Measurements from ENCODE around the gene SCO2. TPM values are rescaled to one million over a fixed set of nuclear protein-coding genes. Genes with fewer than 3 reads are reported as not detected.

SCO2 gene
- total RNA-seq, 1 donor from 2014 or later: 14.8 TPM

DNA sequence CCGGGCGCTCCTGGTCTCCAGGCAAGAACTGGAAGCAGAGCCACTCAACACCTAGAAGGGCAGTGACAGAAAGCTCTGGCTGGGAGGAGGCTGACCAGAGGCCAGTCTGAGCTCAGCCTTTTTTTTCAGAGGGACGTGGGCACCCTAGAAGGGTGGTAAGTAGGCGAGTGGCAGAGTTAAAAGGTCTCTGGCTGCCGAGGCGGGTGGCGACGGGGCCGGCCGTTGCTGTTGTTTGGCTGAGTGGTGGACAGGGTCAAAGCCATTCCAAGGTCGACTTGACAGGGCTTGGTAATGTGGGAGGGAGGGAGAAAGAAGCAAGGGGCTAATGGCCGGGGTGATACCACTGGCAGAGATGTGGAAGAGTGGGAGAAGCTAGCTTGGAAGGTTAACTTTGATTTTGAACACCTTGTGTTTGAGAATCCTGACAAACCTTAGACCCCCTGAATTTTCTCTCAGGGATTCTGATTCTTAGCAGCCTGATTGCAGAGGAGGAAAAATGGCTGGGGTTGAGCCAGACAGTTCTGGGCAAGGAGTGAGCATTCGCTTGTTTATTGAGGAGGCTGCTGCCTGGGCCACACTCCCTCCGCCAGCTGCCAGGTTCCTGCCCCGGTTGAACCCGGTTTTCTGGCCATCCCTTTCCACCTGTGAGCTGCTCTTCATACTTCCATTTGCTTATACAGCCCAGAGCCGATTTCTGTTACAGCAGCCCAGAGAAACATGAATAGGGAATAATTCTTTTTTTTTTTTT, 38.2 kb upstream of the SCO2 start:
- Mint-ChIP-seq H3K27me3 (ENCODE audit: insufficient read depth) (peaks cover 9% of the 10 kb centered on the region), H3K9me3 (no peaks in the 10 kb centered on the region), H3K4me1 (ENCODE audit: low read depth) (peaks cover 20% of the 10 kb centered on the region), H3K36me3 (ENCODE audit: low read depth) (peaks cover 4% of the 10 kb centered on the region), H3K4me3 (peak overlapping the region; percentile 88), H3K27ac (peak overlapping the region; percentile 77)
- intact Hi-C loops (cut with micrococcal nuclease): loop anchor here (1.0 to 2.0 kb wide), 4 partner anchors 19 to 95 kb away; partner anchors contain the start of genes CHKB and NCAPH2
- no peak for DNase-seq (ENCODE audit: low spot score)

GRCh38 chr22:50562523-50563412, 37.4 kb upstream of the SCO2 start, which contains the start of gene SYCE3:
TSS of gene SYCE3 (minus strand) at chr22:50562919. CDS start at chr22:50556405, 6,514 bp downstream.
- peak; percentile 98 for DNase-seq (ENCODE audit: low spot score)
- intact Hi-C loops (cut with micrococcal nuclease): loop anchor here (1.0 to 2.0 kb wide), 5 partner anchors 14 to 94 kb away; partner anchors contain the start of genes CHKB and NCAPH2
- Mint-ChIP-seq H3K36me3 (ENCODE audit: low read depth) (peaks cover 2% of the 10 kb centered on the region), H3K27me3 (ENCODE audit: insufficient read depth) (peaks cover 9% of the 10 kb centered on the region), H3K4me1 (ENCODE audit: low read depth) (peaks cover 20% of the 10 kb centered on the region), H3K27ac (peak within 1 kb of the TSS; percentile 77), H3K4me3 (peak within 1 kb of the TSS; percentile 88), H3K9me3 (no peaks in the 10 kb centered on the region)

DNA sequence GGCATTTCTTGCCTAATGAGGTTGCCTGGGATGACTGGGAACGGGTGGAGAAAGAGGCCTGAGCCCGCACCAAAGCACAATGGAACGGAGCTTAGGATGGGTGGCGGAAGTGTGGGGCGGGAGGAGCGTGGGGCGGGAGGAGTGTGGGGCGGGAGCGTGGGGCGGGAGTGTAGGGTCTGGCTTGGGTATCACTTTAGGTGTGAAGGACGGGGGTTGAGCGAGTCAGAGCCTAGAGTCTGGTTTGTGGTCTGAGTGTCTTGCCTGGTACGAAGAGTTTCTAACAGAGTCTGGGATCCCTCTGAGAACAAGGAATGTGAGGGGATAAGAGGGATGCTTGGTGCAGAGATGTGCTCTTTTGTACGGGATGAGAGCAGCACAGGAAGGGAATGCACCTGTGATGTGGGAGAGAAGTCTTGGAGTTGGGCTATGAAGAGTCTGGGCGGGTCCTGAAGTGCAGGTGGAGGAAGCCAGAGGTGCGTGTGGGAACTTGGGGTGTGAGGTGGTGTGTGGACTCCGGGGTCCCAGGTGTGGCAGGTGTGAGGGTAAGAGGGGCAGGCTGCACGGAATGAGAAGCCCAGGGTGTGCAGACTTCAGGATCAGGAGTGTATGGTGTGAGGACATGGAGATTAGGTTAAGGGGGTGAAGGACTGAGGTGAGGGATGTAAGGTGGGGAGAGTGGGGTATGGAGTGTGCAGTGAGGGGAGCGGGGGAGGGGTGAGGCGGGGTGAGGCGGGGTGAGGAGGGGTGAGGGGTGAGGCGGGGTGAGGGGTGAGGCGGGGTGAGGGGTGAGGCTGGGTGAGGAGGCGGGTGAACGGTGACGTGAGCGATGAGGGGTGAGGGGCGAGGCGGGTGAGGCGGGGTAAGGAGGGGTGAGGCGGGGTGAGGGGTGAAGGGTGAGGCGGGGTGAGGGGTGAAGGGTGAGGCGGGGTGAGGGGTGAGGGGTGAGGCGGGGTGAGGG, 36.3 kb upstream of the SCO2 start:
- Mint-ChIP-seq H3K27ac (peak overlapping the region; percentile 58), H3K4me1 (ENCODE audit: low read depth) (peaks cover 20% of the 10 kb centered on the region), H3K4me3 (peak overlapping the region; percentile 71), H3K27me3 (ENCODE audit: insufficient read depth) (peaks cover 9% of the 10 kb centered on the region), H3K36me3 (ENCODE audit: low read depth) (no peaks in the 10 kb centered on the region), H3K9me3 (no peaks in the 10 kb centered on the region)
- intact Hi-C loops (cut with micrococcal nuclease): loop anchor here (1.0 to 2.0 kb wide), 2 partner anchors 13 to 93 kb away; no protein-coding TSS in a partner anchor
- no peak for DNase-seq (ENCODE audit: low spot score)

DNA sequence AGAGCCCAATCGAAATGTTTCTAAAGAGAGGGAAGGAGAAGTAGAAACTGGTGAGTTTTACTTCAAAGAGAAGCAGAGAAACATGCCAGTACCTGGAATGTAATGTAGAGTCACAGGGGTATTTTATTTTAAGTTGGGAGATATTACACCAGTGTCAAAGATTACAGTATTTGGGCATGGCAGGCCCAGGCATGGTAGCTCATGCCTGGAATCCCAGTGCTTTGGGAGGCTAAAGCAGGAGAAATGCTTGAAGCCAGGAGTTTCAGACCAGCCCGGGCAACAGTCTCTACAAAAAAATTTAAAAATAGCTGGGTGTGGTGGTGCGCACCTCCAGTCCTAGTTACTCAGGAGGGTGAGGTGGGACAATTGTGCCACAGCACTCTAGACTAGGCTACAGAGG, 34.6 kb upstream of the SCO2 start:
- Mint-ChIP-seq H3K9me3 (no peaks in the 10 kb centered on the region), H3K4me1 (ENCODE audit: low read depth) (peaks cover 20% of the 10 kb centered on the region), H3K27me3 (ENCODE audit: insufficient read depth) (peaks cover 5% of the 10 kb centered on the region), H3K27ac (no peak overlapping the region), H3K4me3 (no peak overlapping the region), H3K36me3 (ENCODE audit: low read depth) (no peaks in the 10 kb centered on the region)
- no peak for DNase-seq (ENCODE audit: low spot score)
- intact Hi-C loops (cut with micrococcal nuclease): no loop called here

GRCh38 chr22:50556703-50557102, 31.3 kb upstream of the SCO2 start:
- Mint-ChIP-seq H3K4me1 (ENCODE audit: low read depth) (peaks cover 7% of the 10 kb centered on the region), H3K4me3 (no peak overlapping the region), H3K27me3 (ENCODE audit: insufficient read depth) (peaks cover 8% of the 10 kb centered on the region), H3K27ac (no peak overlapping the region), H3K9me3 (no peaks in the 10 kb centered on the region), H3K36me3 (ENCODE audit: low read depth) (no peaks in the 10 kb centered on the region)
- no peak for DNase-seq (ENCODE audit: low spot score)
- intact Hi-C loops (cut with micrococcal nuclease): no loop called here

DNA sequence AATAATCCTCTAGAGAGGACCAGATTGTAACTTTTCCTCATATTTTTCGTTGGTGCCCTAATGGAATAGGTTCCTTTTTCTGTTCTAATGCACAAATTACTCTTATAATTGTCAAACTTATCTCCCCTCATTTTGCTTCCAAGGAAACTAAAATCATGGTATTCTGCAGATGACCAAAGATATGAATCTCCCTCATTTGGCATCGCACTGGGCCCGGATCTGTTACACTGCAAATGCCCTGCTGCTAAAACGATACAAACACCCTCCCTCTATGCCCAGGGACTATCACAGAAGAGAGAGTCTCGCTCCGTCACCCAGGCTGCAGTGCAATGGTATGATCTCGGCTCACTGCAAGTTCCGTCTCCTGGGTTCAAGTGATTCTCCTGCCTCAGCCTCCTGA, 27.9 kb upstream of the SCO2 start:
- no peaks in the 10 kb centered on the region for H3K9me3 Mint-ChIP-seq
- no peak overlapping the region for H3K4me3 Mint-ChIP-seq
- peaks cover 3% of the 10 kb centered on the region for H3K27me3 Mint-ChIP-seq (ENCODE audit: insufficient read depth)
- no peak overlapping the region for H3K27ac Mint-ChIP-seq
- H3K4me1 Mint-ChIP-seq (ENCODE audit: low read depth): peaks cover 11% of the 10 kb centered on the region
- intact Hi-C loops (cut with micrococcal nuclease): no loop called here
- no peaks in the 10 kb centered on the region for H3K36me3 Mint-ChIP-seq (ENCODE audit: low read depth)
- DNase-seq (ENCODE audit: low spot score): no peak

DNA sequence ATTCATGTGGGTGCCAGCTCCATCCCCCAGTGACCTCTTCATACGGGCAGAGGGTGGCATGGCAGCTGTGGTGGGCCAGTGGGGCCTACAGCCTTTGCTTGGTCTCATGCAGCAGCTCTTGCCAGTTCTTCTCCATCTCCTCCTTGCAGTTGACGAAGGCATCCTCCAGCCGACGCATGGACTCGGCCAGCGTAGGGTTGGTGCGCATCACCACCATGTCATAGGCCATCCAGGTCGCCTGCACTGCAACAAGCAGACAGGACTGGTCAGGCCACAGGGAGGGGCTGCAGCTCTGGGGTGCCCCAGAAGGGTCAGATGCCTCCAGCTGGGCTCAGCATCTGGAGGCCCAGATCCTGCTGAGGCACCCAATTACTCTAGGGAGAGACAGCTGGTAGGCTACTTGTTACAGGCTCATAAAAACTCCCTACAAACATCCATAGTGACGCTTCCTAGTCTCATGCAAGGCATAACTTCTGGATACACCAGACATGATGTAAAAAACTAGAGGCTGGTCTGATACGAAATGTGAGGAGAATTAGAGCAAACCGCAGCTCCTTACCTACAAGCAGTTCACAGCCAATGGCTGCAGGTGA, 25.9 kb upstream of the SCO2 start:
- H3K36me3 Mint-ChIP-seq (ENCODE audit: low read depth): no peaks in the 10 kb centered on the region
- H3K27ac Mint-ChIP-seq: no peak overlapping the region
- H3K4me3 Mint-ChIP-seq: peak overlapping the region; percentile 23
- no peak for DNase-seq (ENCODE audit: low spot score)
- H3K27me3 Mint-ChIP-seq (ENCODE audit: insufficient read depth): peaks cover 3% of the 10 kb centered on the region
- intact Hi-C loops (cut with micrococcal nuclease): no loop called here
- H3K4me1 Mint-ChIP-seq (ENCODE audit: low read depth): peaks cover 11% of the 10 kb centered on the region
- no peaks in the 10 kb centered on the region for H3K9me3 Mint-ChIP-seq

DNA sequence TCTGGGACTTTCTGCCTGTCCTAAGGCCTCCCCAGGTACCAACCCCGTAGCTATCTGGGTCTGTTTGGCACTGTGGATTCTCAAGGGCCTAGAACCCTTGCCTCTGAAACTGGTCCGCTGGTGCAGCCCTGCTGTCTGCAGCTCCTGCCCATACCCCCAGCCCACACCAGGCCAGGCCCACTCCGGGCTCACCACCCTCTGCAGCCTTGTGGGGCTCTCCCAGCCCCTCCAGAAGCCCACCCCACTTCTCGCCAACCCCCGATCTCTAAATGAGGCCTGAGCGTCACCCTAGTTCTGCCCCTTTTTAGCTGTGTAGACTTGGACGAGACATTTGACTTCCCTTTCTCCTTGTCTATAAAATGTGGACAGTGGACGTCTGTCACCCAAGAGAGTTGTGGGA, 25.0 kb upstream of the SCO2 start:
- peak overlapping the region; percentile 86 for H3K27ac Mint-ChIP-seq

GRCh38 chr22:50548921-50549790, 23.8 kb upstream of the SCO2 start:
- intact Hi-C loops (cut with micrococcal nuclease): loop anchor here (1.0 kb wide), 2 partner anchors 10 to 13 kb away; partner anchors contain the start of gene SYCE3
- peak overlapping the region; percentile 83 for H3K27ac Mint-ChIP-seq
- no peaks in the 10 kb centered on the region for H3K36me3 Mint-ChIP-seq (ENCODE audit: low read depth)
- no peak for DNase-seq (ENCODE audit: low spot score)
- H3K9me3 Mint-ChIP-seq: no peaks in the 10 kb centered on the region
- H3K4me3 Mint-ChIP-seq: peak overlapping the region; percentile 82
- peaks cover 3% of the 10 kb centered on the region for H3K27me3 Mint-ChIP-seq (ENCODE audit: insufficient read depth)
- H3K4me1 Mint-ChIP-seq (ENCODE audit: low read depth): peaks cover 29% of the 10 kb centered on the region

More for the DNA sequence above, 25.0 kb upstream of the SCO2 start:
- DNase-seq (ENCODE audit: low spot score): no peak
- Mint-ChIP-seq H3K9me3 (no peaks in the 10 kb centered on the region), H3K4me1 (ENCODE audit: low read depth) (peaks cover 18% of the 10 kb centered on the region), H3K27me3 (ENCODE audit: insufficient read depth) (peaks cover 3% of the 10 kb centered on the region), H3K4me3 (peak overlapping the region; percentile 82), H3K36me3 (ENCODE audit: low read depth) (no peaks in the 10 kb centered on the region)
- intact Hi-C loops (cut with micrococcal nuclease): no loop called here

- H3K27ac Mint-ChIP-seq: peak overlapping the region; percentile 82
- DNase-seq (ENCODE audit: low spot score): peak; percentile 51
- H3K36me3 Mint-ChIP-seq (ENCODE audit: low read depth): no peaks in the 10 kb centered on the region
- no peaks in the 10 kb centered on the region for H3K27me3 Mint-ChIP-seq (ENCODE audit: insufficient read depth)
- H3K4me3 Mint-ChIP-seq: peak overlapping the region; percentile 77
- intact Hi-C loops (cut with micrococcal nuclease): loop anchor here (1.0 kb wide), 2 partner anchors 9 to 14 kb away; partner anchors contain the start of gene SYCE3
- H3K9me3 Mint-ChIP-seq: no peaks in the 10 kb centered on the region
- peaks cover 29% of the 10 kb centered on the region for H3K4me1 Mint-ChIP-seq (ENCODE audit: low read depth)
Measured at GRCh38 chr22:50548040-50548920, 22.9 kb upstream of the SCO2 start.
